Measurements from ENCODE around the gene MOGAT2.

Gene MOGAT2

DNA sequence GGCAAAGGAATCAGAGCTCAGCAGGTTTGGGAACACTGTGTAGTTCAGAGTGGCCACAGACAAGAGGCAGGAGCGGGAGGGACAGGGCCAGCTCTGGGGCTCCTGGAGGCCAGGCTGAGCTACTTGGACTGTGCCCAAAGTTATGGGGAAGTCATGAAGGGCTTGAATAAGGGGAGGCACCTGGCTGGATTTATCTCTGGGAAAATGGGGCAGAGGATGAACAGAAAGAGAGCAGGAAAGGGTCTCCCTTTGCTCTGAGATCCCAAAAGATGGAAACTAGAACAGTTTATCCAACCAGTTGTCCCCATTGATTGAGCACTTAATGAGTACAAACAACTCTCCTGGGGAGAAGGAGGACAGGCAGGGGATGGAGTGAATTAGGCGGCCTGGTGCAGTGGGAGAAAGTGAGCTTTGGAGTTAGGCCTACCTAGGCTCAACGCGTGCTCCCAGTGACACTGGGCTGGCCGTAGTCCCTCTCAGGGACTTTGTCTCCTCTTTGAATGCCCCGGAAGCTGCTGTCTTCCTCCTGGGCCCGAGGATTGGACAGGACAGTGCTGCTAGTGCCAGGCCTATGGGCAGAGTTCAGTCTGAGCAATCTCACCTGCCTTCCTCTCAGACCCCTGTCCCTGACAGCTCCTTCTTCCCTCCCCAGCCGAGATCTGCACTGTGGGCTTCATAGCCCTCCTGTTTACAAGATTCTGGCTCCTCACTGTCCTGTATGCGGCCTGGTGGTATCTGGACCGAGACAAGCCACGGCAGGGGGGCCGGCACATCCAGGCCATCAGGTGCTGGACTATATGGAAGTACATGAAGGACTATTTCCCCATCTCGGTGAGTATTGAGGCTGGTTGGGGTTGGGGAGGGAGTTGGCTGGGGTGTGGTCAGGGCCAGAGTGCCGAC, 2.0 kb downstream of the MOGAT2 start:
- no peaks in the 10 kb centered on the region for H3K27me3 ChIP-seq (ENCODE audit: control insufficient read depth in 2 of 2, insufficient read depth in 2 of 2, low read length in 2 of 2)
- H3K9ac ChIP-seq (ENCODE audit: low read depth in 1 of 2, low read length in 2 of 2), result peak overlapping the region; percentile 70 to 79
- peaks cover 0 to 18% of the 10 kb centered on the region in 2 donors for H3K36me3 ChIP-seq (ENCODE audit: control insufficient read depth in 2 of 2, insufficient read depth in 2 of 2, low read length in 2 of 2)
- peaks cover 58 to 60% of the 10 kb centered on the region in 2 donors for H3K4me1 ChIP-seq (ENCODE audit: control insufficient read depth in 2 of 2, insufficient read depth in 2 of 2, low read length in 2 of 2)
- peak overlapping the region; percentile 93 to 94 for H3K27ac ChIP-seq (ENCODE audit: low read depth in 2 of 2, low read length in 2 of 2)
- no peaks in the 10 kb centered on the region for H3K9me3 ChIP-seq (ENCODE audit: control insufficient read depth in 2 of 2, low read length in 2 of 2)
- peak overlapping the region; percentile 61 to 83 for H3K4me3 ChIP-seq (ENCODE audit: low read length in 2 of 2)

DNA sequence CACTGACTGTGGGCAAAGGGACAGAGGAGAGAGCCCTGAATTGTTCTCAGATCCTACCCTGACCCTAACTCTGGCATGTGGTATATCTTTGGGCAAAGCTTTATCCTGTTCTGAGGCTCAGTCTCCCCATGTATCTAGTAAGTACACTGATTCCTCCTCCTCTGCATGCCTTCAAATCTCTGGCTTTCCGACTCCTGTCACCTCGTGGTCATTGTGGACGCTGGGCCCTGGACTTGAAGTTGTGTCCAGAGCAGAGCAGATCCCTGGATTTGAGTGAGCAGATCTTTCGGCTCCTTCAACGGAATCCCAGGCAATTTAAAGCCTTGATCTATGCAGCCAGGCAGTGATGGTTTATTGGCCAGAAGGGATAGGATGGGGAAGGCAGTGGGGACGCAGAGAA, 3.0 kb downstream of the MOGAT2 start:
- no peaks in the 10 kb centered on the region for H3K27me3 ChIP-seq (ENCODE audit: control insufficient read depth in 2 of 2, insufficient read depth in 2 of 2, low read length in 2 of 2)
- peaks cover 58 to 60% of the 10 kb centered on the region in 2 donors for H3K4me1 ChIP-seq (ENCODE audit: control insufficient read depth in 2 of 2, insufficient read depth in 2 of 2, low read length in 2 of 2)
- H3K4me3 ChIP-seq (ENCODE audit: low read length in 2 of 2), result peak overlapping the region in 1 of 2 donors; percentile 83
- peaks cover 0 to 23% of the 10 kb centered on the region in 2 donors for H3K36me3 ChIP-seq (ENCODE audit: control insufficient read depth in 2 of 2, insufficient read depth in 2 of 2, low read length in 2 of 2)
- peak overlapping the region; percentile 93 to 94 for H3K27ac ChIP-seq (ENCODE audit: low read depth in 2 of 2, low read length in 2 of 2)
- no peaks in the 10 kb centered on the region for H3K9me3 ChIP-seq (ENCODE audit: control insufficient read depth in 2 of 2, low read length in 2 of 2)
- H3K9ac ChIP-seq (ENCODE audit: low read depth in 1 of 2, low read length in 2 of 2), result peak overlapping the region in 1 of 2 donors; percentile 79

DNA sequence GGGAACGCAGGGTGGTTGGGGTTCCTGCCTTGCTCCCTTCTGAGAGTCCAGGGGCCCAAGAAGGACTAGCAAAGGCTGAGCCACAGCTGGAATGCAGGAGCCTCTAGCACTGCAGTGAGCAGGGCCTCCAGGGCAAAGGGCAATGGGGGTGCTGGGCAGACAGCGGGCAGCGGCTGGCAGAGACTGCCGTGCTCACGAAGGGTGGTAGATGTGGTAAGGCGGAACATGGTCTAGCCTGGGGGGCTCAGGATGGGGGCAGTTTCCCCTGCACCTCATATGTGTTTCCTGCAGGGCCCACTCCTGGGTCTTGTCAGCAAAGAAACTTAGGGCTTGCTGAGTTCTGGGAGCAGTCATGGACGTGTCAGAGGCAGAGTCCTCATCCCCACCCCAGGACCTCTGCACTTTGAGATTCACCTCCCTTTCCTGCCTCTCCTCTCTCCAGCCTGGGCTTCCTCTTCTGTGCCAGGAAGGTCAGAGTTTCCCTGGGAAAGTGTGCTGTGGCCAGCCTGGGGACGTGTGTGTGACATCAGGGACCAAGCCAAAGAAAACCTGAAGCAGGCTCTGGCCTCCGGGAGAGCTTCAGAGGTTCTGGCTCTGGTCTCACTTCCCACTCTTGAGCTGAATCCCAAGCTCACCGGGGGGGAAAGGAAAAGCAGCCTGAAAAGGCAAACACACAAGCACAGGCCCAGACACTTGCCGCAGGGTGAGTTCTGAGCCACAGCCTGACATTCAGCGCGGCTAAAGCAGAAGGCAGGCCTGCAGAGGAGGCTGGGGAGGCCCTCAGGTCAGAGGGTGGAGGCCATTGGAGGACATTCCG, 4.4 kb downstream of the MOGAT2 start:
- Histone ChIP-seq H3K9ac (ENCODE audit: low read depth in 1 of 2, low read length in 2 of 2) (peak overlapping the region; percentile 41 to 58), H3K4me3 (ENCODE audit: low read length in 2 of 2) (peak overlapping the region; percentile 13 to 25), H3K9me3 (ENCODE audit: control insufficient read depth in 2 of 2, low read length in 2 of 2) (no peaks in the 10 kb centered on the region), H3K4me1 (ENCODE audit: control insufficient read depth in 2 of 2, insufficient read depth in 2 of 2, low read length in 2 of 2) (peaks cover 45 to 46% of the 10 kb centered on the region in 2 donors), H3K36me3 (ENCODE audit: control insufficient read depth in 2 of 2, insufficient read depth in 2 of 2, low read length in 2 of 2) (peaks cover 7 to 32% of the 10 kb centered on the region in 2 donors), H3K27ac (ENCODE audit: low read depth in 2 of 2, low read length in 2 of 2) (peak overlapping the region; percentile 79 to 94), H3K27me3 (ENCODE audit: control insufficient read depth in 2 of 2, insufficient read depth in 2 of 2, low read length in 2 of 2) (no peaks in the 10 kb centered on the region)

DNA sequence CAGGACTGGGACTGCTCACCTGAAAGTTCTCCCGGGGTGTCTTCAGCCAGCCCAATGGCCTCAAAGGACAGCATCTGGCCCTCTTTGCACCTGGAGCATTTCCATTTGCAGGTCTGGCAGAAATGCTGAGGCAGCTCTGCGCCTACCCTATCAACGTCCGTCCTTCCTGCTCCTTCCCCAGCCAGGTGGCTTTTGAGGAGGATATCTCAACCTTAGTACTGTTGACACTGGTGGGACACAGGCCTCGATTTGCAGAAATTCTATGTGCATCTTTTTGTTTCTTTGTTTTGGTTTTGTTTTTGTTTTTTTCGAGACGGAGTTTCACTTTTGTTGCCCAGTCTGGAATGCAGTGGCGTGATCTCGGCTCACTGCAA, 5.0 kb downstream of the MOGAT2 start:
- Histone ChIP-seq H3K27me3 (ENCODE audit: control insufficient read depth in 2 of 2, insufficient read depth in 2 of 2, low read length in 2 of 2) (no peaks in the 10 kb centered on the region), H3K4me3 (ENCODE audit: low read length in 2 of 2) (peak overlapping the region in 1 of 2 donors; percentile 13), H3K9me3 (ENCODE audit: control insufficient read depth in 2 of 2, low read length in 2 of 2) (no peaks in the 10 kb centered on the region), H3K4me1 (ENCODE audit: control insufficient read depth in 2 of 2, insufficient read depth in 2 of 2, low read length in 2 of 2) (peaks cover 40 to 42% of the 10 kb centered on the region in 2 donors), H3K9ac (ENCODE audit: low read depth in 1 of 2, low read length in 2 of 2) (peak overlapping the region; percentile 41 to 58), H3K27ac (ENCODE audit: low read depth in 2 of 2, low read length in 2 of 2) (peak overlapping the region; percentile 79 to 94), H3K36me3 (ENCODE audit: control insufficient read depth in 2 of 2, insufficient read depth in 2 of 2, low read length in 2 of 2) (peaks cover 13 to 38% of the 10 kb centered on the region in 2 donors)

DNA sequence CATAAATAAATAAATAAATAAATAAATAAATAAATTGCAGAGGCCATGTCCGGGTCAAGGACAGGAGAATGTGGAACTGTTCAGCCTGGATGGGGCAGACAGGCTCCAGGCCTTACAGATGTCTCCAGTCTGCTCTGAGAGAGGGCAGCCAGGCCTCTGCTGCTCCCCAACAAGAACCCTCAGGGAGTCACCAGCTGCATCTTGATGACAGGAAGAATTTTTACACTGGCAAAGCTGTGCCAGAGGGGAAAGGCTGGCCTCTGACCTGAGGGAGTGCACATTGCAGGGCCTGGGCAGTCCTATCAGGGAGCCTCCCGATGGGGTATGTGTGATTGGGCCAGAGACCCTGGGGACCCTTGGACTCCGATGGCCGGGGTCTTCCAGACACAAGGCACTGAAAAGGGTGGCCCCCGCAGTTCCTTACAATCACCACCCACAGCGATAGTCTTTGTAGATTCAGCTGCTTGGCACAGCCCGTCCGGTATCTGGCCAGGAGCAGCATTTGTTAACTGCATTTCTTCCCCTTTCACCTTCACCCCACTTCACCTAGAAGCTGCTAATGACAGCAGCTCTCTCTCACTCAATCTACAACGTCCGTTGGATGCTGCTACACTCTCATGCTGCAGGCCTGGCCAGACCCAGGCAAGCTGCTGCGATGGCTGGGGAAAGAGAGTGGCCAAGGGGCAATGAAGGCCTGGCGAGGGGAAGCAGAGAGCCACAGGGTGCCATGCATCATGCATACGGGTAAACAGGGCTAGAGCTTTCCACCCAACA, 8.1 kb downstream of the MOGAT2 start:
- Histone ChIP-seq H3K9me3 (ENCODE audit: control insufficient read depth in 2 of 2, low read length in 2 of 2) (no peaks in the 10 kb centered on the region), H3K9ac (ENCODE audit: low read depth in 1 of 2, low read length in 2 of 2) (no peak overlapping the region), H3K27ac (ENCODE audit: low read depth in 2 of 2, low read length in 2 of 2) (no peak overlapping the region), H3K4me1 (ENCODE audit: control insufficient read depth in 2 of 2, insufficient read depth in 2 of 2, low read length in 2 of 2) (peaks cover 17 to 23% of the 10 kb centered on the region in 2 donors), H3K4me3 (ENCODE audit: low read length in 2 of 2) (no peak overlapping the region), H3K36me3 (ENCODE audit: control insufficient read depth in 2 of 2, insufficient read depth in 2 of 2, low read length in 2 of 2) (peaks cover 28 to 48% of the 10 kb centered on the region in 2 donors), H3K27me3 (ENCODE audit: control insufficient read depth in 2 of 2, insufficient read depth in 2 of 2, low read length in 2 of 2) (no peaks in the 10 kb centered on the region)

DNA sequence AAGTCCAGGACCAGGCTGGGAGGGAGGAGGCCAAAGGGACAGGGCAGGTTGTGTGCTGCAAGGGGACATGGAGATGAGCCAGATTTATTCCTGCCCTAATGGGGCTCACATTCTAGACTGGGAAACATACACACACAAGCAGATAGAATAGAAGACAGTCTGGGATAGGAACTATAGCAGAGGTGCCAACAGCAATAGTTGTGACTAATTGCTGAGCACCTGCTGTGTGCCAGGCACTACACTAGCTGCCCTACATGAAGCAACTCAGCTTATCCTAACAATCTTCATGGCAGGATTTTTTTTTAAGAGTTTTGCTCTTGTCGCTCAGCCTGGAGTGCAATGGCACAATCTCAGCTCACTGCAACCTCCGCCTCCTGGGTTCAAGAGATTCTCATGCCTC, 11.4 kb downstream of the MOGAT2 start:
- Histone ChIP-seq H3K4me1 (ENCODE audit: control insufficient read depth in 2 of 2, insufficient read depth in 2 of 2, low read length in 2 of 2) (peaks cover 0 to 15% of the 10 kb centered on the region in 2 donors), H3K27ac (ENCODE audit: low read depth in 2 of 2, low read length in 2 of 2) (no peak overlapping the region), H3K9me3 (ENCODE audit: control insufficient read depth in 2 of 2, low read length in 2 of 2) (no peaks in the 10 kb centered on the region), H3K27me3 (ENCODE audit: control insufficient read depth in 2 of 2, insufficient read depth in 2 of 2, low read length in 2 of 2) (no peaks in the 10 kb centered on the region), H3K36me3 (ENCODE audit: control insufficient read depth in 2 of 2, insufficient read depth in 2 of 2, low read length in 2 of 2) (peaks cover 39 to 48% of the 10 kb centered on the region in 2 donors), H3K4me3 (ENCODE audit: low read length in 2 of 2) (no peak overlapping the region), H3K9ac (ENCODE audit: low read depth in 1 of 2, low read length in 2 of 2) (no peak overlapping the region)

DNA sequence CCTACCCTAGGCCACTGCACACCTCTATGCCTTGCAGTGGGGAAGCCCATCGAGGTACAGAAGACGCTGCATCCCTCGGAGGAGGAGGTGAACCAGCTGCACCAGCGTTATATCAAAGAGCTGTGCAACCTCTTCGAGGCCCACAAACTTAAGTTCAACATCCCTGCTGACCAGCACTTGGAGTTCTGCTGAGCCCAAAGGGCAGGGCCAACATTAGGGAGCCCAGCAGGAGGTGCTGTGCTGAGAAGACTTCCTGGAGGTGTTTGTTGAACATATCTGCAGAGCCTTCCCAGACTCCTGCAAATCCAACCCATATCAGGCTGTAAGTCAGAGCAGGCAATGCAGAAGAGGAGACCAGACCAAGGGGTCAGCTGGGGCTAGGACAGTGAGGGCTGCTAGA, 13.5 kb downstream of the MOGAT2 start:
- H3K9ac ChIP-seq (ENCODE audit: low read depth in 1 of 2, low read length in 2 of 2), result no peak overlapping the region
- H3K4me1 ChIP-seq (ENCODE audit: control insufficient read depth in 2 of 2, insufficient read depth in 2 of 2, low read length in 2 of 2), result peaks cover 4 to 24% of the 10 kb centered on the region in 2 donors
- no peaks in the 10 kb centered on the region for H3K27me3 ChIP-seq (ENCODE audit: control insufficient read depth in 2 of 2, insufficient read depth in 2 of 2, low read length in 2 of 2)

DNA sequence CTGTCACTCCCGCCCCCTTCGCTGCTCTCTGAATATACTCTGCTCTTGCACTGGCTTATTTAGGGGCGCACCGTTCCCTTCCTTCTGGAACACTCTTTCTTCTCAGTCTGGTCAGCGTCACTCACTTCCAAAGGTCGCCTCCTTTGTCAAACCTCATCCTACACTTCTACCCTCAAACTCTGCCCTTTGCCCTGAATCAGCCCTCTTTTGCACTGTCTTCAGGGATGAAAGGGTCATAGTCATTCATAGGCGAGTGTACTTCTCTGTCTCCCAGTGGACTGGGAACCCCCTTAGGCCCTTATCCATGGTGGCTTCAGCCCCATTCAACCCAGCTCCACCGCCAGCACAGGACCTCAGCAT, 15.4 kb downstream of the MOGAT2 start:
- Histone ChIP-seq H3K27ac (ENCODE audit: low read depth in 2 of 2, low read length in 2 of 2) (peak overlapping the region; percentile 59 to 63), H3K36me3 (ENCODE audit: control insufficient read depth in 2 of 2, insufficient read depth in 2 of 2, low read length in 2 of 2) (peaks cover 20 to 23% of the 10 kb centered on the region in 2 donors), H3K27me3 (ENCODE audit: control insufficient read depth in 2 of 2, insufficient read depth in 2 of 2, low read length in 2 of 2) (peaks cover 0 to 3% of the 10 kb centered on the region in 2 donors), H3K4me3 (ENCODE audit: low read length in 2 of 2) (no peak overlapping the region), H3K9ac (ENCODE audit: low read depth in 1 of 2, low read length in 2 of 2) (no peak overlapping the region), H3K9me3 (ENCODE audit: control insufficient read depth in 2 of 2, low read length in 2 of 2) (no peaks in the 10 kb centered on the region), H3K4me1 (ENCODE audit: control insufficient read depth in 2 of 2, insufficient read depth in 2 of 2, low read length in 2 of 2) (peaks cover 4 to 24% of the 10 kb centered on the region in 2 donors)

More for the DNA sequence above, 13.5 kb downstream of the MOGAT2 start:
- no peak overlapping the region for H3K4me3 ChIP-seq (ENCODE audit: low read length in 2 of 2)
- peaks cover 34 to 35% of the 10 kb centered on the region in 2 donors for H3K36me3 ChIP-seq (ENCODE audit: control insufficient read depth in 2 of 2, insufficient read depth in 2 of 2, low read length in 2 of 2)
- H3K27ac ChIP-seq (ENCODE audit: low read depth in 2 of 2, low read length in 2 of 2), result no peak overlapping the region
- H3K9me3 ChIP-seq (ENCODE audit: control insufficient read depth in 2 of 2, low read length in 2 of 2), result no peaks in the 10 kb centered on the region

DNA sequence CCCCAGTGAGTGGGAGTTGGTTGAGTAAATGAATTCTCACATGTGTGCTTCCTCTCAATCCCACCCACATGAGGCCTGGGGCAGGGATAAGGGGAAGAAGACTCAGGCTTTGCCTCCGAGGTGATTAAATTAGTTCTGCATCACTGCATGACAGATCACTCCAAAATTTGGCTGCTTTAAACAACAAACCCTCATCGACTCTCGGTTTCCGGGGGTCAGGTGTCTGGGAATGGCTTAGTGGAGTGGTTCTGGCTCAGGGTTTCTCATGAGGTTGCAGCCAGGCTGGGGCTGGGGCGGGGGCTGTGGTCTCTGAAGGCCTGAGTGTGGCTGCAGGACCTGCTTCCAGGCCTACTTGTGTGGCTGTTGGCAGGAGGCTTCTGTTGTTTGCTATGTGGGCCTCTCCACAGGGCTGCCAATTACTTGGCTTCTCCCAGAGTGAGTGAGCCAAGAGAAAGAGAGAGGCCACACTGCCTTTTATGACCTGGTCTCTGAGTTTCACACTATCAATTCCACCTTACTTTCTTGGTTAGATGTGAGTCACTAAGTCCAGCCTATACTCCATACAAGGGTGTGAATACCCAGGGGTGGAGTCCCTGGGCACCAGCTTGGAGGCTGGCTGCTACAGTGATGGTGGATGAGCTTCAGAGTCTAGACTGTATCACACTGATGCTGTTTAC, 15.9 kb downstream of the MOGAT2 start:
- no peak overlapping the region for H3K4me3 ChIP-seq (ENCODE audit: low read length in 2 of 2)
- no peak overlapping the region for H3K9ac ChIP-seq (ENCODE audit: low read depth in 1 of 2, low read length in 2 of 2)

More for the DNA sequence above, 15.9 kb downstream of the MOGAT2 start:
- Histone ChIP-seq H3K27me3 (ENCODE audit: control insufficient read depth in 2 of 2, insufficient read depth in 2 of 2, low read length in 2 of 2) (peaks cover 0 to 3% of the 10 kb centered on the region in 2 donors), H3K4me1 (ENCODE audit: control insufficient read depth in 2 of 2, insufficient read depth in 2 of 2, low read length in 2 of 2) (peaks cover 4 to 24% of the 10 kb centered on the region in 2 donors), H3K36me3 (ENCODE audit: control insufficient read depth in 2 of 2, insufficient read depth in 2 of 2, low read length in 2 of 2) (peaks cover 14 to 22% of the 10 kb centered on the region in 2 donors), H3K27ac (ENCODE audit: low read depth in 2 of 2, low read length in 2 of 2) (peak overlapping the region; percentile 63 to 69), H3K9me3 (ENCODE audit: control insufficient read depth in 2 of 2, low read length in 2 of 2) (no peaks in the 10 kb centered on the region)
